HL-60/S4 (cell line): ENCODE data around the gene PGM3.

Experiments used
- in situ Hi-C: fragments of 300-500 bp; cut with MboI; formaldehyde crosslinking; loops from 2 replicates; pipeline ENCODE4 v1.14.3; 2022; ENCODE audit warnings: low sequenced_read_pairs

PGM3 gene

GRCh38 chr6:83124553-83124952 lies 68.5 kb downstream of the PGM3 start:
- in situ Hi-C loops: no loop called here

- in situ Hi-C loops: no loop called here
Measured at GRCh38 chr6:83119742-83120300, 73.2 kb downstream of the PGM3 start.

GRCh38 chr6:83117802-83118201 lies 75.3 kb downstream of the PGM3 start:
- in situ Hi-C loops: no loop called here
